ENCODE data around the gene APOA5. TPM values are rescaled to one million over a fixed set of nuclear protein-coding genes. Genes with fewer than 3 reads are reported as not detected.

APOA5 gene
- total RNA-seq, 1 donor from 2014 or later, result not detected

GRCh38 chr11:116740741-116741140, 50.9 kb downstream of the APOA5 start:
- Histone ChIP-seq H3K4me1 (no peaks in the 10 kb centered on the region), H3K27ac (no peak overlapping the region), H2AFZ (replicated peaks) (no peak overlapping the region), H3K9ac (no peak overlapping the region), H3K36me3 (no peaks in the 10 kb centered on the region), H3K4me2 (no peak overlapping the region), H3K4me3 (no peak overlapping the region), H3K9me3 (ENCODE audit: low read depth) (no peaks in the 10 kb centered on the region), H3K27me3 (no peaks in the 10 kb centered on the region), H4K20me1 (ENCODE audit: low read depth) (peaks cover 7% of the 10 kb centered on the region), H3K79me2 (ENCODE audit: low read depth) (no peaks in the 10 kb centered on the region), H3F3A (ENCODE audit: low read depth) (peaks cover 23% of the 10 kb centered on the region)
- peaks cover 4% of the 10 kb centered on the region for H3K36me3 Mint-ChIP-seq
- H3K27me3 Mint-ChIP-seq (ENCODE audit: insufficient read depth, low read depth), result peaks cover 2% of the 10 kb centered on the region
- H3K4me1 Mint-ChIP-seq, result peaks cover 19% of the 10 kb centered on the region
- no peak for DNase-seq (ENCODE audit: low spot score)
- H3K4me3 Mint-ChIP-seq, result no peak overlapping the region
- H3K9me3 Mint-ChIP-seq, result no peaks in the 10 kb centered on the region
- no peak overlapping the region for H3K27ac Mint-ChIP-seq
- TF ChIP-seq CTCF (IDR thresholded peaks at IDR 0.05), result no peak
- TF ChIP-seq EZH2 (IDR thresholded peaks at IDR 0.05), result no peak
- TF ChIP-seq EZH2phosphoT487 (IDR thresholded peaks at IDR 0.05), result no peak

Other genes starting within 250 kb of the APOA5 start
- 31.5 and 33.8 TPM in 2 replicates for gene BUD13, start 18.9 kb downstream of the APOA5 start, total RNA-seq (ENCODE audit: low replicate concordance)
- 38.5 and 48.2 TPM in 2 replicates for gene ZPR1, start 3.9 kb downstream of the APOA5 start, total RNA-seq (ENCODE audit: low replicate concordance)
- gene APOA4, start 31.4 kb upstream of the APOA5 start, total RNA-seq (ENCODE audit: low replicate concordance), result 0.12 and 0.56 TPM in 2 replicates
- not detected in 2 replicates for gene APOC3, start 38.0 kb upstream of the APOA5 start, total RNA-seq (ENCODE audit: low replicate concordance)
- 0.84 and 2.7 TPM in 2 replicates for gene APOA1, start 45.7 kb upstream of the APOA5 start, total RNA-seq (ENCODE audit: low replicate concordance)

Measured in neural progenitor cell (in vitro differentiated cells).